ENCODE measurements around the gene ATP6AP1. TPM values are rescaled to one million over a fixed set of nuclear protein-coding genes. Genes with fewer than 3 reads are reported as not detected.
"Not testable (repeated sequence)": the region's sequence is repeated elsewhere in the genome, so short reads cannot be mapped to it uniquely, and the experiment has no call there.

ATP6AP1 gene, protein sequence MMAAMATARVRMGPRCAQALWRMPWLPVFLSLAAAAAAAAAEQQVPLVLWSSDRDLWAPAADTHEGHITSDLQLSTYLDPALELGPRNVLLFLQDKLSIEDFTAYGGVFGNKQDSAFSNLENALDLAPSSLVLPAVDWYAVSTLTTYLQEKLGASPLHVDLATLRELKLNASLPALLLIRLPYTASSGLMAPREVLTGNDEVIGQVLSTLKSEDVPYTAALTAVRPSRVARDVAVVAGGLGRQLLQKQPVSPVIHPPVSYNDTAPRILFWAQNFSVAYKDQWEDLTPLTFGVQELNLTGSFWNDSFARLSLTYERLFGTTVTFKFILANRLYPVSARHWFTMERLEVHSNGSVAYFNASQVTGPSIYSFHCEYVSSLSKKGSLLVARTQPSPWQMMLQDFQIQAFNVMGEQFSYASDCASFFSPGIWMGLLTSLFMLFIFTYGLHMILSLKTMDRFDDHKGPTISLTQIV
- 58.8 TPM for polyA plus RNA-seq (2012; ENCODE audit: insufficient read depth, insufficient read length)

DNA sequence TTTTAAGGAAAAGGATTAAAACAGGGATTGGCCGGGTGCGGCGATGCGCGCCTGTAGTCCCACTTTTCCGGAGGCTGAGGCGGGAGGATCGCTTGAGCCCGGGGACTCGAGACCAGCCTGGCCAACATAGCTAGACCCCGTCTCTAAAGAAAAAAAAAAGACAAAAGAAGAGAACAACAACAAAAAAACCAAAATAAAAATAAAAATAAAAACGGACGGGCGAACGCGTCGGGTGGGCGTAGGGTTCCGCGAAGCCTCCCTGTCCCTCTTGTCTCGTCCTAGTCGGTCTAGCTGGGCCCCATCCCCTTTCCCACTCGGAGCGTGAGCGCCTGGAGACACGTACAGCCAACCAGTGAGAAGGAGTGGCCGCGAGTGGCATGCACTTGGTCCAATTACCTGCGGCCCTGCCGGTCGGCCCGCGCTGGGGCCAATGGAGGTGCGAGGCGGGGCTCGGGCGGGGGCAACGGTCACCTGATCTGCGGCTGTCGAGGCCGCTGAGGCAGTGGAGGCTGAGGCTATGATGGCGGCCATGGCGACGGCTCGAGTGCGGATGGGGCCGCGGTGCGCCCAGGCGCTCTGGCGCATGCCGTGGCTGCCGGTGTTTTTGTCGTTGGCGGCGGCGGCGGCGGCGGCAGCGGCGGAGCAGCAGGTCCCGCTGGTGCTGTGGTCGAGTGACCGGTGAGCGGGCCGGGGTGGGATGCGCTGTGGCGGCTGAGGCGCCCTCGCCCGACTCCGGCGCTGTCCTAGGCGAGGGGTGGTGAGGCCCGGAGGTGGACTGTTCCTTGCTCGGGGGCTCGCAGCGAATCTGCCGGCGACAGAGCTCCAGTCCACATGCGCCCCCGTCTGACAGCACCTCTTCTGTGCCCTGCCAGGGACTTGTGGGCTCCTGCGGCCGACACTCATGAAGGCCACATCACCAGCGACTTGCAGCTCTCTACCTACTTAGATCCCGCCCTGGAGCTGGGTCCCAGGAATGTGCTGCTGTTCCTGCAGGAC is at the start of gene ATP6AP1:
Gene ATP6AP1 (plus strand): TSS at position 502 of the 996 bp plus-strand sequence. CDS start 16 bp downstream, at position 518.
- peak within 1 kb of the TSS; percentile 64 for H3K4me3 ChIP-seq (ENCODE audit: low read length)
- peak; percentile 89 for DNase-seq (ENCODE audit: low read depth, low spot score)

DNA sequence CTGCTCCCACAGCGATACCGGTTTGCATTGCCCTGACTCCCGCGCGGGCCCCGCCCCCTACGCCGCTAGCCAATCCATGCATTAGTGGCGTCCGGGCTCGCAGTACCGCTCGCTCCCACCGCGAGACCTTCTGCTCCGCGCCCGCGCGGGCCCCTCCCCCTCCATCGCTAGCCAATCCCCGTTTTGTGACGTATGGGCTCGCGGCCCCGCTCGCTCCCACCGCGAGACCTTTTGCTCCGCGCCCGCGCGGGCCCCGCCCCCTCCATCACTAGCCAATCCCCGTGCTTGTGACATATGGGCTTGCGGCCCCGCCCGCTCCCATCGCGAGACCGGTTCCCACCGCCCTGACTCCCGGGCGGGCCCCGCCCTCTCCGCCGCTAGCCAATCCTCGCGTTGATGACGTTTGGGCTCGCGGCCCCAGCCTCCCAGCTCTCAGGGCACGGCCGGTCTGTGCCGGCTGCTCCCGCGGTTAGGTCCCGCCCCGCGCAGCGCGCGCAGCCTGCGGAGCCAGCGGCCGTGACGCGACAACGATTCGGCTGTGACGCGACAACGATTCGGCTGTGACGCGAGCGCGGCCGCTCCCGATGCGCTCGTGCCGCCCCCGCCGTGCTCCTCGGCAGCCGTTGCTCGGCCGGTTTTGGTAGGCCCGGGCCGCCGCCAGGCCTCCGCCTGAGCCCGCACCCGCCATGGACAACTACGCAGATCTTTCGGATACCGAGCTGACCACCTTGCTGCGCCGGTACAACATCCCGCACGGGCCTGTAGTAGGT is 49.5 kb upstream of the ATP6AP1 start, which contains the start of gene EMD:
Gene EMD (plus strand): TSS at position 497 of the 770 bp plus-strand sequence. CDS start 190 bp downstream, at position 687.
- peak; percentile 94 for DNase-seq (ENCODE audit: low read depth, low spot score)
- H3K4me3 ChIP-seq (ENCODE audit: low read length), result peak within 1 kb of the TSS; percentile 63

DNA sequence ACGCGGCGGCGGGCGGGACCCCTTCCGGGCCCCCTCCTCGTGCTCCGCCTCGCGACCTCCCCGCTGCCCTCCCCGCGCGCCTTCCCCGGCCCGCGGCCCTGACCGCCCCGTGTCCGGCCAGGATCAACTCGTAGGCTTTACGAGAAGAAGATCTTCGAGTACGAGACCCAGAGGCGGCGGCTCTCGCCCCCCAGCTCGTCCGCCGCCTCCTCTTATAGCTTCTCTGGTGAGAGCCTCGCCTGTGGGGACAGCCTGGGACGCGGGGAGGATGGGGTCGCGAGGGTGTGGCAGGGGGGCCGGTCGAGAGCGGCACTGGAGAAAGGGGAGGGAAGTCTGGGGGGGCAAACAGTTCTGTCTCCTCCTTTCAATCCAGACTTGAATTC is 48.9 kb upstream of the ATP6AP1 start:
- H3K4me3 ChIP-seq (ENCODE audit: low read length), result peak overlapping the region; percentile 63
- DNase-seq (ENCODE audit: low read depth, low spot score), result no peak

DNA sequence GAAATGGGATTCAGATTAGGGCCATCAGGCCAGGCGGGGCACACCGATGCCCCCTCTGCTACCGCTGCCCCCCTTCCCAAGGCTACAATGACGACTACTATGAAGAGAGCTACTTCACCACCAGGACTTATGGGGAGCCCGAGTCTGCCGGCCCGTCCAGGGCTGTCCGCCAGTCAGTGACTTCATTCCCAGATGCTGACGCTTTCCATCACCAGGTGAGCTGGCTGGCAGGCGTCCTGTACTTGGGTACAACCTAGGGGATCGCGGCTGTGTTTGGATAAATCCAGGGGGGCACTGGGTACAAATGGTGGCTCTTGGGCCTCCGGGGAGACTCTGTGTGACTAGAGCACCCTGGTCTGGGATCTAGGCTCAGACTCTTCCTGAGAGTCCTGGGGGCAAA is 48.3 kb upstream of the ATP6AP1 start:
- no peak for DNase-seq (ENCODE audit: low read depth, low spot score)
- H3K4me3 ChIP-seq (ENCODE audit: low read length), result peak overlapping the region; percentile 63

DNA sequence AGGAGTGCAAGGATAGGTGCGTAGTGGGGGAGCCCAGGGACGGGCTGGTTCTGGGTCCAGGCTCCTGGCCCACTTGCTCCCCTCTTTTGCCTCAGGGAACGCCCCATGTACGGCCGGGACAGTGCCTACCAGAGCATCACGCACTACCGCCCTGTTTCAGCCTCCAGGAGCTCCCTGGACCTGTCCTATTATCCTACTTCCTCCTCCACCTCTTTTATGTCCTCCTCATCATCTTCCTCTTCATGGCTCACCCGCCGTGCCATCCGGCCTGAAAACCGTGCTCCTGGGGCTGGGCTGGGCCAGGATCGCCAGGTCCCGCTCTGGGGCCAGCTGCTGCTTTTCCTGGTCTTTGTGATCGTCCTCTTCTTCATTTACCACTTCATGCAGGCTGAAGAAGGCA is 47.7 kb upstream of the ATP6AP1 start:
- DNase-seq (ENCODE audit: low read depth, low spot score), result no peak
- H3K4me3 ChIP-seq (ENCODE audit: low read length), result no peak overlapping the region

DNA sequence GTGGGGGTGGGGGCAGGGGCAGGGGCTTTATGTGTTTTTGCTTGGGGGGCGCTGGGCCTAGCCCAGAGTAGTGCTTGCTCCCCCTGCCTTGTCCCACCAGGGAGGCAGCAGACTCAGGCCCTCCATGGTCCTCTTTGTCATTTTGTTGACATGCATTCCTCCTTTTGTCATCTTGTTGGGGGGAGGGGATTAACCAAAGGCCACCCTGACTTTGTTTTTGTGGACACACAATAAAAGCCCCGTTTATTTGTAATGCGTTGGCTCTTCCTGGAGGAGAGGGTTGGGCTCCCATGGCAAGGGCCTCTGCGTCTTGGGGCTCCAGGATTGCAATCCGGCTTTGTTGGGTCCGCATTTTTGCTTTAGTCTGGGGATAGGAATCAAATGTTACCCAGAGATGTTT is 47.2 kb upstream of the ATP6AP1 start:
- DNase-seq (ENCODE audit: low read depth, low spot score), result no peak
- no peak overlapping the region for H3K4me3 ChIP-seq (ENCODE audit: low read length)

DNA sequence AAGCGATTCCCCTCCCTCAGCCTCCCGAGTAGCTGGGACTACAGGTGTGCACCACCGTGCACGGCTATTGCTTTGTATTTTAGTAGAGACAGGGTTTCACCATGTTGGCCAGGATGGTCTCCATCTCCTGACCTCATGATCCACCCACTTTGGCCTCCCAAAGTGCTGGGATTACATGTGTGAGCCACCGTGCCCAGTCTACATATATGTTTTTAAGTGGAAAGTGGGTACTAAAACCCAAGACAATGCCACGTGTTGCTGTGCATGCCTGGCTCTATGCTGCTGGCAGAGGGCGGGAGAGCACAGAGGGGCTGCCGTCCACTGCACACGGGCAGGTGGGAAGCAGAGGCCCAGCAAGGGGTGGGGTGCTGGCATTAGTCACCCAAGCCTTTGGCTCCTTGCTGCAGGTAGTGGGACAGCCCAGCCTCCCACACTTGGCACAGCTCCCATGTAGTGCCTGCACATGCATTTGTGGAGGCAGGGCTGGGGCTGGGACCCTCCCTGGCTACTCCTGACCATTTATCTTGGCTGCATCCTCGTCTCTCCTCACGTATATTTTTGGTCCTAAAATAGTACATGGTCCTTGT is 45.9 kb upstream of the ATP6AP1 start:
- no peak overlapping the region for H3K4me3 ChIP-seq (ENCODE audit: low read length)
- DNase-seq (ENCODE audit: low read depth, low spot score), result no peak

DNA sequence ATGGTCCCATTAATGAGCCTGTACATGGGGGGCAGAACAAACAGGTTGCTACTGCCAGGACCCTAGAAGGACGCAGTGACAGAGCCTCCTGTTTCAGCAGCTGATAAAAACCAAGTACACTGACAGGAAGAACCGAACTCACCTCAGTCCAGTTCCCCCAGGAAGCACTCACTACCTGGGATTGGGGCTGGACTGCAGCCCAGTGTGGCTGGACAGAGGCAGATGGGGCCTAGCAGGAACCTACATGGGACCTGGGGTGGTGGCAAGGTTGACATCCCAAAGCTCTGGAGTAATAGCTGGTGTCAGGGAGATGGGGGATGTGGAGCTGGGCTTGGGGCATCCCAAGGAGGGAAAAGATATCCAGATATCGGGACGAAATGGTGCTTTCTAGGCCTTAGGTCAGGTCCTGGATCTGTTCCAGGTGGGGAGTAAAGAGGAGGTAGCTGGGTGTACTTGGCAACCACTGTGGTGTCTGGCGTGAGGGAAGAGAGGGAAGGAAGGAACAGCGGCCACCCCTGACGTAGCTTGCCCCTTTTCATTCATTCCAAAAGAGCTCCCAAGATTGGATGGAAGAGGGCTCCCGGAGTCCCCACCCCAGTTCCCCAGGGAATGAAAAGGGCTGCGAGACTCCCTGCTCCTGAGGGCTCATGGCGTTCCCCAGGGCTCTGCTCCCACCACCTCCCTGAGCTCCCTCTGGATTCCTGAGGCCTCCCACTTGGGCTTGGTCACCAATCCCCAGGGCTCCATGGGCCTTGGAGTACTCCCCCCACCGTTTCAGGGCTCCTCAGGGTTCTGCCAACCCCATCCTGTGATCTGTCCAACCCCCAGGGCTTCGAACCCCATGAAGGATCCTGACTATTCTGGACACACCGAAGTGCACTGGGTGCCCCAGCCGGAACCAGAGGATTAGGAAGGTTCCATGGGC is 44.9 kb upstream of the ATP6AP1 start:
- H3K4me3 ChIP-seq (ENCODE audit: low read length), result no peak overlapping the region
- no peak for DNase-seq (ENCODE audit: low read depth, low spot score)

DNA sequence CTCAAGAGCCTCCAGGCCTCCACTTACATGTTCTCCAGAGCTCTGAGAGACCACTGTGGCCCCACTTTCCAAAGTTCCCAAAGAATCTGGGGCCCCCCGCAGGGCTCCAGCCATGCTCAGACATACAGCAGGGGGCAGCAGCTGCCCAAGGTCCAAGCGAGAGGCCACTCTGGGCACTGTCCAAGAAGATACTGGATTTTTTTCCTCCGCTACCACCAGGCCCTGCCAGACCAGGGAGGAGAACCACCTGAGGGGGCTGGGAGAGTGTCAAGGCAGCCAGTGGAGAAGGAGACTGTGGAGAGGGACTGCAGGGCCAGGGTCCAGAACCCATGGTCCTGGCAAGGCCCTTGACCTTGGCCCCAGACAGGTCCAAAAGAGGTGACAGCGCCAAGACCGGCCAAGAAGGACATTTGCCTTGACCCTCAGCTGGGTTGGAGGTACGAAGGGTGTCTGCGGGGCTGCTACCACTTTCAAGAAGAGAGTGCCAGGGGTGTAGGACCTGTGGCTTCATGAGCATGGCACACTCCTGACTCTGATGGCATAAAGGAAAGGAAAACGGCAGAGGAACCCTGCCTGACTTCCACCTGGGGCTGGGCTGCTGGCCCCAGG is 44.1 kb upstream of the ATP6AP1 start:
- H3K4me3 ChIP-seq (ENCODE audit: low read length), result no peak overlapping the region
- no peak for DNase-seq (ENCODE audit: low read depth, low spot score)

DNA sequence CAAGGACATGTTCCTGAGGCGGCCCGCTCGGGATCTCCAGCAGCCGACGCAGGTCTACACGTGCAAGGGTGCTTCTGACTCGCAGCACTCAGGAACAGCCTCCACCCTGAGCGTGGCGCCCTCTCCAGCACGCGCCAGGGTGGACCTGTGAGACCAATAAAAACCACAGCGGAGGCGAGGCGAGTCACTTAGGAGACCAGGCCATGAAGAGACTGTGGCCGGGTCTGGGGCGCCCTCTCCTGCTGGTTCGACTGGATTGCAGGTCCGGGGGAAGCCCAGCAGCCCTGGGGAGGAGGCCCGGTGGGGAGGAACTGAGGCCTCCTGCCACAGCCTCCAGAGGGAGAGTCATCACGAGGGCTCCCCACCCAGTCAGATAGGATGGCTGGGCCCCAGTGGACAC is 40.4 kb upstream of the ATP6AP1 start:
- not testable (repeated sequence) for DNase-seq (ENCODE audit: low read depth, low spot score); H3K4me3 ChIP-seq (ENCODE audit: low read length)

DNA sequence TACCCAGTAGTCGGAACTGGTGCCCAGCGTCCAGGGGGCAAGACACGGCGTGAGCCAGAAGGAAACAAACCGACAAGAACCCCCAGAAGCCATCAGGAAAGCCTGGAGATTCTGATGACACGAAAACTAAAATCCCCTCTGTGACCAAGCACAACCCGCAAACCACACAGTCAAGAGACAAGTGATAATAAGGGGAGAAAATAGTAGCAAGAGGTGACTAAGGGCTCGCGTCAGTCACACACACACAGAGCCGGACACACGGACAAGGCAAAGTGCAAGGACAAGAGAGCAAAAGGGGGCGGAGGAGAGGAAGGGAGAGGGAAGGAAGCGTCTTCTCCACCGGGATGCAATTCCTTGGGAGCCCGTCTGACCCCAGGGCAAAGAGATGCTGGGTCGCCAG is 39.8 kb upstream of the ATP6AP1 start:
- not testable (repeated sequence) for H3K4me3 ChIP-seq (ENCODE audit: low read length); DNase-seq (ENCODE audit: low read depth, low spot score)

DNA sequence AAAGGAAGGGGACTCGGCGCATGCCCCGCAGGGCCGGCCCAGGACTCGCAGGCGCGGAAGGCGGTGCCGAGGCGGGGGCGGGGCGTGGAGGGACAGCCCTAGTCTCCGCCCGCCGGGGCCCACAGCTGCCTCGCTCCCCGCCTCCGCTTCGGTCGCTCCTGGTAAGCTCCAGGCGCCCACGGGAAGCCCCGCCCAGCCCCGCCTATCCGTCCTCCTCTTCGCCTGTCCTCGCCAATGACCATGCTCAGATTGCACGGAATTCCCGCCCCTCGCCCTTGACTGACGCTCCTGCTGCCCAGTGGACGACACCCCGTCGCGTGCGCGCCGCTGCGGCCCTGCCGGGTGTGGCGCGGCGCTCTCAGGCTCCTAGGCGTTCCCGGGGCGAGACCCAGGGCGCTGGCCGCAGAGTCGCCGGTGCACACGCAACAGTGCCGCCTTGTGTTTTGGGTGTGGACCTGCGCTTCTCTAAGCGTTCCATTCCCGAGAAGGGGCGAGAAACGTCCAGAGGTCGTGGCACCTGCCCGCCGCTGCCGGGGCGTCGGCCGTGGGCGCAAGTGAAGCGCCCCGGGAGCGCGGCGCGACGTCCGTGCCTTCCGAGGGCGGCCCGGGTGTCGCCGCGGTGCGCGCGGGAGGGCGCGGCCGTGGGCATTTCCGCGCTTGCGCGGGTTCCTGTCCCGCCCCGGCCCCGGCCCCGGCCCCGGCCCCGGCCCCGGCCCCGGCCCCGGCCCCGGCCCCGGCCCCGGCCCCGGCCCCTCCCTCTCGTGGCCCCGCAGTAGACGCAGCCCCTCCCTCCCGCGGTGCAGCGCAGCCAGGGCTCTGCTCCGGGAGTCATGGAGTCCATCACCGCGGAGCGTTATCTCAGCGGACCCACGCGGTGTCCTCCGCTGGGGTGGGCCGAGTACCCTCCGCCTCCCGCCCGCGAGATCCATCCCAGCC is 38.4 kb upstream of the ATP6AP1 start:
- not testable (repeated sequence) for H3K4me3 ChIP-seq (ENCODE audit: low read length); DNase-seq (ENCODE audit: low read depth, low spot score)

DNA sequence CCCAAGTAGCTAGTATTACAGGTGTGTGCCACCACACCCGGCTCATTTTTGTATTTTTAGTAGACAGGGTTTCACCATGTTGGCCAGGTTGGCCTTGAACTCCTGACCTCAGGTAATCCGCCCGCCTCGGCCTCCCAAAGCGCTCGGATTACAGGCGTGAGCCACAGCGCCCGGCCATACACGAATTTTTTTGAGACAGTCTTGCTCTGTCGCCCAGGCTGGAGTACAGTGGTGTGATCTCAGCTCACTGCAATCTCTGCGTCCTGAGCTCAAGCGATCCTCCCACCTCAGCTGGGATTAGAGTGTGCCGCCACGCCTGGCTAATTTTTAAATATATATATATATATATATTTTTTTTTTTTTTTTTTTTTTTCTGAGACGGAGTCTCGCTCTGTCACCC is 32.1 kb upstream of the ATP6AP1 start:
- not testable (repeated sequence) for H3K4me3 ChIP-seq (ENCODE audit: low read length); DNase-seq (ENCODE audit: low read depth, low spot score)

DNA sequence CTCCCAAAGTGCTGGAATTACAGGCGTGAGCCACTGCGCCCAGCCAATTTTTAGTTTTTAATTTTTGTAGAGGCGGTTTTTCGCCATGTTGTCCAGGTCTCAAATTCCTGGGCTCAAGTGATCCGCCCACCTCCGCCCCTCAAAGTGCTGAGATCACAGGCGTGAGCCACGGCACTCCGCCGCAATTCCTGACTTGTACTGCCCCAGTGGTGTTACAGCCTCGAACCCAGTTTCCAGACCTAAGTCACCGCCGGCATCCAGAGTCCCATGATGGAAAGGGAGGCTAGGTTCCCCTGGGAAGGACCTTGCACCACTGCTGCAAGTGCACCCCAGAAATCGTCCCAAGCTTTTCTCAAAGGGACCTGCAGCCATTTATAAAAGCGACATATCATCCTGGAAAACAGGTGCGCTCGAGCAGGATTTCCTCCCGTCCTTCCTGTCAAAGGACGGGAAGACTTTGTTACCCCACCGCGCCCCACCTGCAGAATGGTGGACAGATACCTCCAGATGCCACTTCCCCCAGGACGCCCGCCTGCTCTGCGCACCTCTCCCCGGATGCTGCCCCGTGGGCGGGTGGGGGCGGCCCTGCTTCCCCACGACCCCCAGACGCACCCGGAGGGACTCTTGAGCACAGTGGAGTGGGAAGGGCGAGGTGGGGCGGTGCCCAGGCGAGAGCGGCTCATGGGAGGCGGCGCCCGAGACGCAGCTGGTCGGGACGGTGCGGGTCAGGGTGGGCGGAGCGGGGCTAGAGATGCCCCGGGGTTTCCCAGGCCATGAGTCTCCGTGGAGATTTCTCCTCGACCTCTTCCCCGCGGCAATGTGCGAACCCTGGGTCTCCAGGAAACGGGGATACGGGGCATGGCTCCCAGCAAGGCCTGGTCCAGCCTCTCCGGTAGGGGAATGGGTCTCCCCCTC is 31.2 kb upstream of the ATP6AP1 start:
- H3K4me3 ChIP-seq (ENCODE audit: low read length), result peak overlapping the region; percentile 90
- DNase-seq (ENCODE audit: low read depth, low spot score), result no peak
